NCI-H510A treated with DMSO at 0.1 percent for 48 hours (cell line): ENCODE results near the gene CBLB.

Experiments
- DNase-seq: peaks from one replicate; lab custom pipeline; 2025; lab: John Stamatoyannopoulos, UW

The CBLB gene

DNA sequence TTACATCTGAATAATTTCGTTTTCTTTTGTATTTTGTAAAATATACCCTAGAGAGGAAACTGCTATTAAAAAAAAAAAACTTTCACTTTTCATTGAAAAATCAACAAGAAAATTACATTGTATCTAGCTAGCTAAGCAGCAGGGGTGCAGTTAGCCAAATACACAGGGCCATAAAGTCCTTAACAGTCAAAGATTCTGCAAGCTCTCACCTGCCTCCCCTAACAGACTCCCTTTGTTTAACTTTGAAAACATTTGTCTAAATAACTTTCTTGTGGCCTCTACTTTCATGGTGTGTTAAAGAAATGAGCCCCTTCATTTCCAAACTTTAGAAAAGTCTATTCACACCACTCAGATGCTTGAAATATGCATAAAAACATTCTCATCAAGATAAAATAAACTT lies 23.3 kb downstream of the CBLB start:
- DNase-seq: no peak

GRCh38 chr3:105844704-105845103 lies 24.1 kb downstream of the CBLB start:
- DNase-seq: no peak

DNA sequence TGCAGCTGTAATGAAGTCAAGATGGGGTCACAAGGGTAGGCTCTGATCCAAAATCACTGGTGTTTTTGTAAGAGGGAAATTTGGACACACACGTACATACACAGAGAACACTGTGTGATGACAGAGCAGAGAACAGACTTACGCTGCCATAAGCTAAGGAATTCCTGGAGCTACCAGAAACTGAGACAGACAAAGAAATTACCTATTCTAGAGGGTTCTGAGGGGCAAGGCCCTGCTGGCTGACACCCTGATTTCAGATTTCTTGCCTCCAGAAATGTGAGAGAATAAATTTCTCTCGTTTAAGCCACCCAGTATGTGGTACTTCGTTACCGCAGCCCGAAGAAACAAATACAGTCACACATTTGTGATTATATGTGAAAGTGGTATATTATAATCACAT lies 24.8 kb downstream of the CBLB start:
- no peak for DNase-seq

DNA sequence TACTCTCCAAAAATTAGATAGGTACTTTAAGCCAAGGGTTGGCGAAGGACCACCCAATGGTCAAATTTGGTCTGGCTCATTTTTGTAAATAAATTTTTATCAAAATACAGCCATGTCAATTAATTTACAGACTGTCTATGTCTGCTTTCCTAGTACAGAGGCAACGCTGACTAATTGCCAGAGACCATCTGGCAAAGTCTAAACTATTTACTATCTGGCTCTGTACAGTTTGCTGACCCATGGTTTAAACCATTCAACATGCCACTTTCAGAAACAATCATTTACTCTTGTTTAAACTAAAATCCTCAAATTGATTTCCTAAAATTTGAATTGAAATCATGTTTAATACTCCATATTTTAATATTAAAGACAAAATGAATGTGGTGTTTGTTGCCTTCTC lies 25.9 kb downstream of the CBLB start:
- no peak for DNase-seq

GRCh38 chr3:105842449-105842848 lies 26.4 kb downstream of the CBLB start:
- DNase-seq: no peak

DNA sequence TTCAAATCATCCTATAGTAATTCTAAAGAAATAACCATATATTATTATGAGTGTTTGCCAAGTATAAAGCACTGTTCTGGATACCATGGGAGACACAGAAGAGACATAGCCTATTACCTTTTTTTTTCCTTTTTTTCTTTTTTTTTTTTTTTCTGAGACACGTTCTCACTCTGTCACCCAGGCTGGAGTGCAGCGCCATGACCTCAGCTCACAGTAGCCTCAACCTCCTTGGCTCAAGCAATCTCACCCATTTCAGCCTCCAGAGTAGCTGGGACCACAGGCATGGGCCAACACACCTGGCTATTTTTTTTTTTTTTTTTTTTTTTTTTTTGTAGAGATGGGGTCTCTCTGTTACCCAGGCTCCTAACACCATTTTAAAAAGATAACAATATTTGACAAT lies 30.9 kb downstream of the CBLB start:
- no peak for DNase-seq

DNA sequence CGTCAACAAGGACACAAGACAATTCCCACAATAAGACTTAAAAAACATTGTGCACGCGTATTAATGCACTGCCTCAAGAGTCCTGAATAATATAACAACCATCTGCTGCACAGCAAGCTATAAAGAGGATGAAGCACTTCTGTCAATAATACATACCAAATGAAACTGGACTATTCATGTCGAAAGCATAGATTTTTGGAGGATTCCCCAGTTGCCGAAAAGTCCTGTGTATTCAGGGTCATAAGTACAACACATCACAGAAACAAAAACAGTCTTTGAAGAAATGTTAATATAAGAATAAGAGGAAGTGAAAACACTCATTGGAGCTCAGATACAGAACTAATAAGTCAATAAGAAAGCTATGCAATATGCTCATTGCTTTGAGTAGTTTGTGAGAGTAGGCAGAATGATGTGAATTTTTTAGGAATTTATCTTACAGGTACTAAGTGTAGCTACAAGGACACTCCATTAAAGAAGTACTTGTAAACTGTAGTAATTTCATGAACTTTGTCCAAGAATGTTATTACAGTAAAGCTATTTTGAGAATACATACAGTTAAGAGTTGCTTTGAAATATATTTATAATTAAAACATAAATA lies 31.6 kb downstream of the CBLB start:
- no peak for DNase-seq

GRCh38 chr3:105836533-105836932 lies 32.3 kb downstream of the CBLB start:
- DNase-seq: no peak

DNA sequence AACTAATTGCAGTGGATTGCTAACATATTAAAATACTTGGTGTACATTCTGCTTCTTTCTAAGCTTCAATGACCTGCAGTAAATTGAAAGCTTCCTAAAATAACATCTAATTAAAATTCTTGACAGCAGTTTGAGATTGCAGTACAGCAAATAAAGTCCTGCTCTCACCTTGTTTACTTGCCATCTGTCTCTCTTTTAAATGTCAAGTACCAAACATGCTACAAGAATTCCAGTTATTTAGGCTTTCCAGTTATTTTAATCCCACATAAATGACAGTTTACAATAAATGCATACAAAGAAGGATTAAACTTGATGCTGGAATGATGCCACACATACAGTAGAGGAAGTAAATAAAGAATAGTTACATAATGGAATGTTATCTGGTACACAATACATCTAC lies 33.2 kb downstream of the CBLB start:
- no peak for DNase-seq

GRCh38 chr3:105834768-105835167 lies 34.0 kb downstream of the CBLB start:
- no peak for DNase-seq

DNA sequence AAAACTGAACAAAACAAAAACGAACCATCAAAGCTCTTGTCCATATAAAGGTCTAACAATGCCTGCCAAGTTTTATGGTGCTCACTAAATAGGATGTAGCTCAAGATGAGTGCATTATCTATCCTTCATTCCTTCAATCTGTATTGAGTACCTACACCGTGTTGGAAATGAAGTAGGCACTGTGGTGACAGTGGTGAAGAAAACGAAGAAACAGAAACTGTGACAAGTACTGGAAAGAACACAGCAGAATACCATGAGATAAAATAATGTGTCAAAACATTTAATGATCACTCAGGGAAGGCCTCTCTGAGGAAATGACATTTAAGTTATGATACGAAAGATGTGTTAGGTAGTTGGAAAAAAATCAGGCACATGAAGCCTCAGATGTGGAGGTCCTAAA lies 36.2 kb downstream of the CBLB start:
- no peak for DNase-seq

- DNase-seq: no peak
Observed at GRCh38 chr3:105830836-105831235, 38.0 kb downstream of the CBLB start.

GRCh38 chr3:105829871-105830622 lies 38.8 kb downstream of the CBLB start:
- no peak for DNase-seq

GRCh38 chr3:105829229-105829628 lies 39.6 kb downstream of the CBLB start:
- DNase-seq: no peak

- DNase-seq: no peak
Observed at GRCh38 chr3:105828703-105829102, 40.1 kb downstream of the CBLB start.

DNA sequence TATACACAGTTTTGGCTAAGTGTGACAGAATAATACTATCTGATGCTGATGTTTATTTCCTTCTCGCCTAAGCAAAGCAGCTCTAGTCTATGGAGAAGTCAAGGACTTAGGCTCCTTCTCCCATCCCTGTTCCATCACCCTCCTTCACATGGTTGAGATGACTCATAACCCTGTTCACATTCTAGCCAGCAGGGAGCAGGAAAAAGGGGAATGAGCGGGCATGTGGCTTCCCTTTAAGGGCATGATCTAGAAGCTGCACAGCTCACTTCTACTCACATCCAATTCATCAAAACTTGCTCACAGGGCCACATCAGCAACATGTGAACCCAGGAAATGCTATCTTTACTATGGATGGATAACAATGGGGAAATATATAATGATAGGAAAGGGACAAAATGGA lies 40.9 kb downstream of the CBLB start:
- no peak for DNase-seq

DNA sequence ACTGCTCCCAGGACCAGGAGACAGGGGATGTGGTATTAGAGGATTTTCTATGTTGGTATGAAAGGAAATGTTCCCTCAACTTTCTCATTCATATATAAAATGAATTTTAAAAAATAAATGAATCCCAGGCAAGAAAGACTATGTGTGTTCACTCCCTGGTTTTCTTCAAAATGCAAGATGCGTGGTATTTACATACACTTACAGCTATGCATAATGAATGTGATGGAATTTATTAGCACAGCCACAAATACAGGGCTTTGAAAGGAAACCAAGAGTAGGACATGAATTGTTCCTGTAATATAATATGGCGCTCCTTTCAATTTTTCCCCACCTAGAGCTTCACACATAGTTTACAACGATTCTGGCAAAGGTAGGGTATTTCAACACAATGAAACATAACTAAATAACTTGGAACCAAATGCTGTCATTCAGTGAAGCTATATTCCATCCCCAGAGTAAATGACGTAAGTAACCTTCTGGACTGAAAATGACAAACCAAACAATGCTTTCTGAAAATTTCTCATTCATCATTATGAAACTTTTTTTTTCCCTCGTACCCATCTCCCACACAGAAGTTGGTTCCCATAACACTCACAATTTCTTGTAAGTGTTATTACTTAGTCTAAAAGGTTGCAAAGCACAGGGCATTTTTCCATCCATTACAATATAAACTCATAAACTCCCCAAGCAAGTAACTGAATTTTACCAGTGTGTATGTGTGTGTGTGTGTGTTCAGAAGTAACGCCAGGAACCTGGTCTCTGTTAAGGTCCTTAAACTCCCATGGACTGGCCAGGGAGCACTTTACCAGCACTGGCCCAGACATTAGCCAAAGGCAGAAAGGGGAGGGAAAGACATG lies 41.8 kb downstream of the CBLB start:
- DNase-seq: no peak

DNA sequence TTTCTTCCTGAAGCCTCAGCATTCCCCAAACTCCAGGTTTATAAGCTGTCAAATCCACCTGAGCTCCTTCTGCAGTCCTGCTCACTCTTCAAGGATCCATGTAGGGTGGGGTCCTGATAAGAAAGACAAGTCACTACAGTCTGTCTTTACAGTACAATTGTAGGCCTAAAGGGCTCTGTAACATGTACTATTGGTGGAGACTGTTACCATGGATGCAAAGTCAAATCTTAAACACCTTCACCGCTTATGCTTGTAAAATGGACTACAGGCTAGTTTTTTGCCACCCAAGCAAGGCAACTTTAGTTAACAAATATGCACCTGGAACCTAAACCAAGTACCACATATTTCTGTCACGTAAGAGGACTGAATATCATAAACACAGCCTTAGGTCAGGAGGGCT lies 44.7 kb downstream of the CBLB start:
- DNase-seq: no peak

GRCh38 chr3:105823149-105823867 lies 45.5 kb downstream of the CBLB start:
- DNase-seq: no peak

DNA sequence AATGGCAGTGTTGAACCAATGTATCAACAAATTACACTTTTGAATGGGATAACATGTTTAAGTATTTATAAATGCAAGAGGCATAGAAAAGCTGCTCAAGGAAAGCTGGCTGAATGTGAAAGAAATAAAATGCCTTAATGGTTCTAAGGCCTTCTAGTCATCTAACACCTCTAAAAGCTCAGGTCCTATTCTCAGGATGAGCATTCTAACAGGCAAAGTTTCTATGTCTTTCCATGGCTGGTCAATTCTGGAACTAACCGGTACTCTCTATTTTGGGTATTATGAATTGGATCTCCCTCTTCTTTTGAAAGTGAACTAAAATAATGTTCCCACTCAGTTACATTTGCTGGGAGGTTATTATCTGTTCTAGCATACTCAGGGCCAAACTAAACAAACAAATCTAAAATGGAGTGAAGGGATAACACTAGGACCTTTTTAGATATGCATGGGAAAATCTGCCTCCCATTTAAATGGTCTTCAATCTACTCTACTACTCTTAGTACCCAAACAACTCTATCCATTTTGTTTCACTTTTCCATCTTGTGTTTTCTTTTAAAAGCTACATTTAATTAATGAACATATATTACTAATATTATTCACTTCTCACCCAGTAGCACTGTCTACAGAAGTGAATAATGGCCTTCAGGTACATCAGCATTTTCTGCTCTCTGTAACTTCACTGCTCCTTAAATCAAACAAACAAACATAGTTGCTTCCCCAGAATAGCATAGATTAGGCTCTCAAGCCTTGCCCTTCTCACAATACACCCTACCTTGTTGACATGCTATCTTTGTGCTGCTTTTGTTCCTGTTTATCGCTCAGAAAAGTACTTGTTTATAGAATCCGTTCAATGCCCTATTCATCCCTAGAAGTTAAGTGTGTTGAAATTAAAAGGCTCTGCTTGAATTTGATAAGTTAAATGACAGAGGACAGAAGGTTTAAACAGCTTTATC lies 46.4 kb downstream of the CBLB start:
- DNase-seq: no peak

DNA sequence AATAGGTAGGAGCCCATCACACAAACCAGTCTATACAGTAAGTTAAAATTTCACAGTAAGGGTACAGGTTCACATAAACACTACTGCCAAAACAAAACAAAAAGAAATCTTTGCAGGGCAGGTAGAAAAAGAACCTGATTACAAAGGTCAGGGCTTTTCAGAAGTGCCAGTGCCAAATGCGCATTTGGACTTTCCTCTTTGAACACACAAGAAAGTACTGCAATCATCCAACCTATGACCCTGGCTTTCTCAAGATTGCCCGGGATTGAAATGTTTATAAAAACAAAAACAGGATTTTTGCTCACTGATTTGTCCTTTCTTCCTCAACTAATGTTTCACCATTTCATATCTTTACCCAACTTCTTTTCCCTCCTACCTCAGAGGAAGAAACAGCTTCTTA lies 47.4 kb downstream of the CBLB start:
- DNase-seq: no peak
